ENCODE data around the gene LRRC17. TPM values are rescaled to one million over a fixed set of nuclear protein-coding genes. Genes with fewer than 3 reads are reported as not detected.

Gene LRRC17
- total and polyA plus RNA-seq, 10 donors, result 0.54 to 3.1 (median 1.1) TPM

- TF ChIP-seq, protein P1, sequence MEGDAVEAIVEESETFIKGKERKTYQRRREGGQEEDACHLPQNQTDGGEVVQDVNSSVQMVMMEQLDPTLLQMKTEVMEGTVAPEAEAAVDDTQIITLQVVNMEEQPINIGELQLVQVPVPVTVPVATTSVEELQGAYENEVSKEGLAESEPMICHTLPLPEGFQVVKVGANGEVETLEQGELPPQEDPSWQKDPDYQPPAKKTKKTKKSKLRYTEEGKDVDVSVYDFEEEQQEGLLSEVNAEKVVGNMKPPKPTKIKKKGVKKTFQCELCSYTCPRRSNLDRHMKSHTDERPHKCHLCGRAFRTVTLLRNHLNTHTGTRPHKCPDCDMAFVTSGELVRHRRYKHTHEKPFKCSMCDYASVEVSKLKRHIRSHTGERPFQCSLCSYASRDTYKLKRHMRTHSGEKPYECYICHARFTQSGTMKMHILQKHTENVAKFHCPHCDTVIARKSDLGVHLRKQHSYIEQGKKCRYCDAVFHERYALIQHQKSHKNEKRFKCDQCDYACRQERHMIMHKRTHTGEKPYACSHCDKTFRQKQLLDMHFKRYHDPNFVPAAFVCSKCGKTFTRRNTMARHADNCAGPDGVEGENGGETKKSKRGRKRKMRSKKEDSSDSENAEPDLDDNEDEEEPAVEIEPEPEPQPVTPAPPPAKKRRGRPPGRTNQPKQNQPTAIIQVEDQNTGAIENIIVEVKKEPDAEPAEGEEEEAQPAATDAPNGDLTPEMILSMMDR (IDR thresholded peaks at IDR 0.05 in 8 of 11, conservative IDR thresholded peaks at IDR 0.05 in 3 of 11), result no peak
- TF ChIP-seq POLR2A (IDR thresholded peaks at IDR 0.05) (no peak), POLR2AphosphoS5 (IDR thresholded peaks at IDR 0.05) (no peak)
- H3K36me3 ChIP-seq, result no peaks in the 10 kb centered on the region
- H3K9me3 ChIP-seq, result no peaks in the 10 kb centered on the region
- peak overlapping the region in 1 of 8 donors; percentile 64 for H3K27ac ChIP-seq
- DNase-seq, result no peak
- H3K4me1 ChIP-seq, result peaks cover 0 to 27% (median 8%) of the 10 kb centered on the region in 6 donors
- no peak overlapping the region for H3K4me3 ChIP-seq
- 84 to 89% (median 88%) methylated on average over 3 of the region's 3 CpGs for WGBS, 5 donors
- no peaks in the 10 kb centered on the region for H3K27me3 ChIP-seq (replicated peaks in 1 of 7)
- intact Hi-C loops (cut with DNase I; ENCODE audit: low total_unique reads), result no loop called here
Observed at GRCh38 chr7:102934701-102935100, 21.9 kb downstream of the LRRC17 start.

- intact Hi-C loops (cut with DNase I; ENCODE audit: low total_unique reads), result no loop called here
- H3K4me1 ChIP-seq, result peaks cover 0 to 27% (median 8%) of the 10 kb centered on the region in 6 donors
- WGBS, 5 donors, result 21 to 32% (median 29%) methylated on average over 6 of the region's 6 CpGs
- no peak overlapping the region for H3K4me3 ChIP-seq
- DNase-seq, result no peak
- TF ChIP-seq, protein P1 (IDR thresholded peaks at IDR 0.05 in 8 of 11, conservative IDR thresholded peaks at IDR 0.05 in 3 of 11), result no peak
- no peak for TF ChIP-seq POLR2A (IDR thresholded peaks at IDR 0.05)
- TF ChIP-seq POLR2AphosphoS5 (IDR thresholded peaks at IDR 0.05), result no peak
- H3K27me3 ChIP-seq (replicated peaks in 1 of 7), result no peaks in the 10 kb centered on the region
- H3K27ac ChIP-seq, result peak overlapping the region in 5 of 8 donors; percentile 43 to 64 (median 52)
- H3K9me3 ChIP-seq, result no peaks in the 10 kb centered on the region
- no peaks in the 10 kb centered on the region for H3K36me3 ChIP-seq
Observed at GRCh38 chr7:102935450-102936115, 22.8 kb downstream of the LRRC17 start.

DNA sequence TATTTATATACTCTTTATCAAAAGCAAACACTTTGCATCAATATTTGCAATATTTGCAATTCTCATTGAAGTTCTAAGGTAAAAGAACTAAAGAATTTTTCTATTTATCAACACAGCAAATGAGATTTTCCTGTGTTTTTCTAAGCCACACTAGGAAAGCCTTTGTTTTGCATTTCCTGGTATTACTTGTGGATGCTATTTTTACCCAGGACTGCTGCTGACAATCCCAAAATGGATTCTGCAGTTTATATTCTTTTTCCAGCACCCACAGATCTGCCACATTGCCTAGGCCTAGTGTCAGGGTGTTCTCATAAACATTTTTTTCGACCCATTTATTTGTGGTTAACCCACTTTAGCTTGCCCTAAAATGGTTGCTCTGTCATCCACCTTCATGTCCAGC, 25.9 kb downstream of the LRRC17 start:
- Histone ChIP-seq H3K36me3 (no peaks in the 10 kb centered on the region), H3K4me1 (peaks cover 0 to 27% (median 8%) of the 10 kb centered on the region in 6 donors), H3K27me3 (replicated peaks in 1 of 7) (no peaks in the 10 kb centered on the region), H3K9me3 (no peaks in the 10 kb centered on the region), H3K27ac (peak overlapping the region in 1 of 8 donors; percentile 1), H3K4me3 (no peak overlapping the region)
- no peak for DNase-seq
- TF ChIP-seq POLR2A (IDR thresholded peaks at IDR 0.05), result no peak
- TF ChIP-seq POLR2AphosphoS5 (IDR thresholded peaks at IDR 0.05), result no peak
- TF ChIP-seq, protein P1 (IDR thresholded peaks at IDR 0.05 in 8 of 11, conservative IDR thresholded peaks at IDR 0.05 in 3 of 11), result no peak
- intact Hi-C loops (cut with DNase I; ENCODE audit: low total_unique reads), result no loop called here
- WGBS, 5 donors, result 62 to 81% (median 71%) methylated on average over 1 of the region's 1 CpG

GRCh38 chr7:102942181-102942866, 29.5 kb downstream of the LRRC17 start:
- H3K4me3 ChIP-seq, result no peak overlapping the region
- peaks cover 0 to 12% (median 2%) of the 10 kb centered on the region in 6 donors for H3K4me1 ChIP-seq
- H3K27ac ChIP-seq, result no peak overlapping the region
- WGBS, 5 donors, result 66 to 84% (median 73%) methylated on average over 4 of the region's 4 CpGs
- intact Hi-C loops (cut with DNase I; ENCODE audit: low total_unique reads), result no loop called here
- H3K36me3 ChIP-seq, result no peaks in the 10 kb centered on the region
- TF ChIP-seq POLR2A (IDR thresholded peaks at IDR 0.05), result no peak
- no peak for TF ChIP-seq POLR2AphosphoS5 (IDR thresholded peaks at IDR 0.05)
- TF ChIP-seq, protein P1 (IDR thresholded peaks at IDR 0.05 in 8 of 11, conservative IDR thresholded peaks at IDR 0.05 in 3 of 11), result no peak
- DNase-seq, result no peak
- no peaks in the 10 kb centered on the region for H3K9me3 ChIP-seq
- no peaks in the 10 kb centered on the region for H3K27me3 ChIP-seq (replicated peaks in 1 of 7)
